PFSK-1 (cell line): ENCODE measurements around the gene SLC26A8.

Source experiments
- FOXP2 ChIP-seq: optimal IDR thresholded peaks from 2 replicates; pipeline ENCODE3; 2011; ENCODE audit warnings: borderline replicate concordance, control low read depth, inconsistent platforms; ENCODE audit not compliant: insufficient read depth; ENCODE audit errors: extremely low read length, extremely low read depth
- POLR2AphosphoS5 ChIP-seq: IDR thresholded peaks from 2 replicates; pipeline ENCODE4 v1.6.1; 2012; ENCODE audit warnings: low read depth, mild to moderate bottlenecking, control low read depth, low read length, moderate library complexity
- SIN3A ChIP-seq: IDR thresholded peaks from 2 replicates; pipeline ENCODE4 v1.6.1; 2012; ENCODE audit warnings: mild to moderate bottlenecking, low read length, moderate library complexity, borderline replicate concordance; ENCODE audit not compliant: insufficient read depth
- TAF1 ChIP-seq: IDR thresholded peaks from 2 replicates; pipeline ENCODE4 v1.6.1; 2012; ENCODE audit warnings: low read length, control low read depth, borderline replicate concordance; ENCODE audit not compliant: insufficient read depth
- TF ChIP-seq, protein P1 (sequence below), 2 experiments: IDR thresholded peaks; 2 replicates each; pipeline versions ENCODE4 v1.6.1 to v1.8.0; 2011 to 2012; ENCODE audit warnings: low read depth in 2 of 2, low read length in 2 of 2, control low read depth in 1 of 2, inconsistent platforms in 1 of 2, mild to moderate bottlenecking in 1 of 2, moderate library complexity in 1 of 2; ENCODE audit not compliant: insufficient read depth in 1 of 2

The SLC26A8 gene

DNA sequence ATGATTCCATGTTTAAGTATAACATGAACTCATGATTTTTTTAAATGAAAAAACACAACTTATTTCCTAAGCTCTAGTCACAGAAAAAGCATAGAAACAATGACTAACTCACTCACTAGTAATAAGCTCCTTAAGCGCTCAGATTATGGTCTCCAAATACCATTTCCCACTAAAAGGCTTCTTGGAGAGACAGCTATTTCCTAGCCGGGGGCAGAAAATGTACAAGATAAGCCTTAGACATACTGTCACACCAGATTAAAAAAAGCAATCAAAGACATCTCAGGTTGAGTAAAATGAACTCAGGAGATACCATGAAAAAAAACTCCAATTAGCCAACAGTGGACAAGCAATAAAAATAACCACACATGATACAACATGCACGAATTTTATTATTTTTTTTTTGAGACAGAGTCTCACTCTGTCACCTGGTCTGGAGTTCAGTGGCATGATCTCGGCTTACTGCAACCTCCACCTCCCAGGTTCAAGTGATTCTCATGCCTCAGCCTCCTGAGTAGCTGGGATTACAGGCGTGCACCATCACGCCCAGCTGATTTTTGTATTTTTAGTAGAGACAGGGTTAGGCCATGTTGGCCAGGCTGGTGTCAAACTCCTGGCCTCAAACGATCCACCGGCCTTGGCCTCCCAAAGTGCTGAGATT lies 118.5 kb downstream of the SLC26A8 start:
- no peak for TF ChIP-seq SIN3A
- TF ChIP-seq, protein P1, sequence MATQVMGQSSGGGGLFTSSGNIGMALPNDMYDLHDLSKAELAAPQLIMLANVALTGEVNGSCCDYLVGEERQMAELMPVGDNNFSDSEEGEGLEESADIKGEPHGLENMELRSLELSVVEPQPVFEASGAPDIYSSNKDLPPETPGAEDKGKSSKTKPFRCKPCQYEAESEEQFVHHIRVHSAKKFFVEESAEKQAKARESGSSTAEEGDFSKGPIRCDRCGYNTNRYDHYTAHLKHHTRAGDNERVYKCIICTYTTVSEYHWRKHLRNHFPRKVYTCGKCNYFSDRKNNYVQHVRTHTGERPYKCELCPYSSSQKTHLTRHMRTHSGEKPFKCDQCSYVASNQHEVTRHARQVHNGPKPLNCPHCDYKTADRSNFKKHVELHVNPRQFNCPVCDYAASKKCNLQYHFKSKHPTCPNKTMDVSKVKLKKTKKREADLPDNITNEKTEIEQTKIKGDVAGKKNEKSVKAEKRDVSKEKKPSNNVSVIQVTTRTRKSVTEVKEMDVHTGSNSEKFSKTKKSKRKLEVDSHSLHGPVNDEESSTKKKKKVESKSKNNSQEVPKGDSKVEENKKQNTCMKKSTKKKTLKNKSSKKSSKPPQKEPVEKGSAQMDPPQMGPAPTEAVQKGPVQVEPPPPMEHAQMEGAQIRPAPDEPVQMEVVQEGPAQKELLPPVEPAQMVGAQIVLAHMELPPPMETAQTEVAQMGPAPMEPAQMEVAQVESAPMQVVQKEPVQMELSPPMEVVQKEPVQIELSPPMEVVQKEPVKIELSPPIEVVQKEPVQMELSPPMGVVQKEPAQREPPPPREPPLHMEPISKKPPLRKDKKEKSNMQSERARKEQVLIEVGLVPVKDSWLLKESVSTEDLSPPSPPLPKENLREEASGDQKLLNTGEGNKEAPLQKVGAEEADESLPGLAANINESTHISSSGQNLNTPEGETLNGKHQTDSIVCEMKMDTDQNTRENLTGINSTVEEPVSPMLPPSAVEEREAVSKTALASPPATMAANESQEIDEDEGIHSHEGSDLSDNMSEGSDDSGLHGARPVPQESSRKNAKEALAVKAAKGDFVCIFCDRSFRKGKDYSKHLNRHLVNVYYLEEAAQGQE (IDR thresholded peaks at IDR 0.05; ENCODE audit: insufficient read depth in 1 of 2, low read depth in 2 of 2, low read length in 2 of 2) = no peak
- no peak for TF ChIP-seq TAF1
- no peak for TF ChIP-seq FOXP2
- no peak for TF ChIP-seq POLR2AphosphoS5

DNA sequence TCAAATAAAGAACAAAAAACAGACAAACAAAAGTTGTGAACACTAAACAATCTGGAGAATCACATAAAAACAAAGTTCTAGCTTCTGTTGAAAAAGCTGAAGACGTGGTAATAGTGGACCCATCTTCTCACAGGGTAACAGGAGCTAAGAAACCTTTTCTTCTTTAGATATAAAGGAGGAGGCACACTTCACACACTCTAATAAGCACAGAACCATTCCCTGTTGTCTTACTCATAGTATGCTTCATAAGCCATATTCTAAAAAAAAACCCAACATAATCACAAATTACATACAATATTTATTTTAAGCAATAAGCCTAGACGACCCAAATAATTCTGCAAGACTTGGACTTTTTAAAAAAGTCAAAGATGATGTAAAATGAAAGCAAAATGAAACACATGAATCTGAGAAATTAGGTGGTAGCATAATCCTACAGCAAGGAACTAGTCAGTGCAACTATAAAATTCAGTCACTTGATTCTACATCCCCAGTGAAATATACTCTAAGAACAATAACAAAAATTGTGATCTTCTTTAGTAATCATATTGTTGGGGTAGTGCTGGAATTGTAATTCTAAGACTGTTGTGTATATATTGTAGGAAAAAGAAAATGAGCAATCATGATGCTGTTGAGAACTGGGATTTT lies 119.2 kb downstream of the SLC26A8 start:
- TF ChIP-seq SIN3A (no peak), POLR2AphosphoS5 (no peak), FOXP2 (no peak), TAF1 (no peak)
- TF ChIP-seq, protein P1 (IDR thresholded peaks at IDR 0.05; ENCODE audit: insufficient read depth in 1 of 2, low read depth in 2 of 2, low read length in 2 of 2) = no peak

DNA sequence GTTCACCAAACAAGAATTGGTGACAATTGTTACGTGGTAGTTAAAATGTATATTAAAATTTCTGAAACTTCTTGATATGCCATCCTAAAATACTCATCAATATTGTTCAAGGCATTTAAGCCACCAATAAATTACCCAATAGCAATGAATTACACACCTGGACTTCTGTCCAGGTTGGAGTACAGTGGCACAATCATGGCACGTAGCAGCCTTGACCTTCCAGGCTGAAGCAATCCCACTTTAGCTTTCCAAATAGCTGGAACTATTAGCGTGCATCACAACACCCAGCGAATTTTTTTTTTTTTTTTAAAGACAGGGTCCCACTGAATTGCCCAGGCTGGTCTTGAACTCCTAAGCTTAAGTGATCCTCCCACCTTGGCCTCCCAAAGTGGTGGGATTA lies 120.8 kb downstream of the SLC26A8 start:
- TF ChIP-seq SIN3A (no peak), FOXP2 (no peak), TAF1 (no peak), POLR2AphosphoS5 (no peak)
- TF ChIP-seq, protein P1 (IDR thresholded peaks at IDR 0.05; ENCODE audit: insufficient read depth in 1 of 2, low read depth in 2 of 2, low read length in 2 of 2) = no peak

DNA sequence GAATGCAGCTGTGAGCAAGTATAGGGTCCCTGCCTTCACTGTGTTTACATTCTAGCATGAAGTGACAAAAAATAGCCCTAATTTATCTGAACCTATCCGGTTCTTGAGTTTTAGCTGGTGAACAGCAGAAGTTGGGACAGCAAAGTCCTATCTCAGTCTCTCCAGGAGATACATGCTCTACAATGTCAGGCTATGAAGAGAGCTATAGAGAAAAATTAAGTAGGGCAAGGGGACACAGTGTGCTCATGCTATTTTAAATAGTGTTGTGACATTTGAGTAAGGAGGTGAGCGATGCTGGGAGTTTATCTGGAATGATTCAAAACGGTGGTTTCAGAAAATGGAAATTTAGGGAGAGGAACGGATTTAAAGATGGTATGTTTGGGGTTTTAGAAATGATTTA lies 124.0 kb downstream of the SLC26A8 start:
- TF ChIP-seq FOXP2 (no peak), SIN3A (no peak), TAF1 (no peak), POLR2AphosphoS5 (no peak)
- TF ChIP-seq, protein P1 (IDR thresholded peaks at IDR 0.05; ENCODE audit: insufficient read depth in 1 of 2, low read depth in 2 of 2, low read length in 2 of 2) = no peak
